ENCODE measurements around the gene TNS3. TPM values are rescaled to one million over a fixed set of nuclear protein-coding genes. Genes with fewer than 3 reads are reported as not detected.
"Not testable (repeated sequence)": the region's sequence is repeated elsewhere in the genome, so short reads cannot be mapped to it uniquely, and the experiment has no call there.

The TNS3 gene
- total RNA-seq, 2 experiments from 2014 or later, result 0.12 to 0.52 TPM

GRCh38 chr7:47549397-47549796, 32.5 kb downstream of the TNS3 start:
- no peaks in the 10 kb centered on the region for H3K9me3 Mint-ChIP-seq
- no peak overlapping the region for H3K4me3 Mint-ChIP-seq
- DNase-seq, result no peak
- no peaks in the 10 kb centered on the region for H3K27me3 Mint-ChIP-seq
- H3K4me1 Mint-ChIP-seq, result no peaks in the 10 kb centered on the region
- H3K36me3 Mint-ChIP-seq, result no peaks in the 10 kb centered on the region
- H3K27ac Mint-ChIP-seq, result no peak overlapping the region

- Mint-ChIP-seq H3K27me3 (no peaks in the 10 kb centered on the region), H3K4me1 (no peaks in the 10 kb centered on the region), H3K36me3 (no peaks in the 10 kb centered on the region), H3K27ac (no peak overlapping the region), H3K4me3 (no peak overlapping the region), H3K9me3 (no peaks in the 10 kb centered on the region)
- DNase-seq, result no peak
Measured at GRCh38 chr7:47548546-47548945, 33.4 kb downstream of the TNS3 start.

- Mint-ChIP-seq H3K9me3 (no peaks in the 10 kb centered on the region), H3K36me3 (no peaks in the 10 kb centered on the region), H3K4me3 (no peak overlapping the region), H3K4me1 (no peaks in the 10 kb centered on the region), H3K27ac (no peak overlapping the region), H3K27me3 (no peaks in the 10 kb centered on the region)
- DNase-seq, result no peak
Measured at GRCh38 chr7:47546733-47547494, 35.0 kb downstream of the TNS3 start.

DNA sequence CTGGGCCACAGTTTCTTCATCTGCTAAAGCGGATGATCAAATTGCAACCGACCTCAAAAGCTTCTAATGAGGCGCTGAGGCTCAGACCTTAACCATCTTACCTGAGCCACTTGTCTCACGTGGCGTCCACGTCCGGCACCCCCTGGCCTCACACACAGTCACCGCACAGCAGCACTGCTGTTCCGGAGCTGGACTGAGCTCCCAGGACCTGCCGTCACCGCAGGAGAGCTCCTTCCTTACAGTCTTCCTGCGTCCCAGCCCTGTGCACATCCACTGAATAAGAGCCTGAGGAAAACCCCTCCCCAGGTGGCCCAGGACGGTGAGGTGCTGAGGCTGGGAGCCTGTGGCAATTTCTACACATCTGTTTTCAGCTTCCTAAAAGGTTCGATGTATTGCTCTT, 35.7 kb downstream of the TNS3 start:
- Mint-ChIP-seq H3K27ac (no peak overlapping the region), H3K36me3 (no peaks in the 10 kb centered on the region), H3K27me3 (no peaks in the 10 kb centered on the region), H3K4me1 (no peaks in the 10 kb centered on the region), H3K4me3 (no peak overlapping the region), H3K9me3 (no peaks in the 10 kb centered on the region)
- DNase-seq, result no peak

GRCh38 chr7:47544416-47544815, 37.5 kb downstream of the TNS3 start:
- Mint-ChIP-seq H3K36me3 (no peaks in the 10 kb centered on the region), H3K4me1 (no peaks in the 10 kb centered on the region), H3K4me3 (no peak overlapping the region), H3K27ac (no peak overlapping the region), H3K9me3 (no peaks in the 10 kb centered on the region), H3K27me3 (peaks cover 4% of the 10 kb centered on the region)
- DNase-seq, result no peak

DNA sequence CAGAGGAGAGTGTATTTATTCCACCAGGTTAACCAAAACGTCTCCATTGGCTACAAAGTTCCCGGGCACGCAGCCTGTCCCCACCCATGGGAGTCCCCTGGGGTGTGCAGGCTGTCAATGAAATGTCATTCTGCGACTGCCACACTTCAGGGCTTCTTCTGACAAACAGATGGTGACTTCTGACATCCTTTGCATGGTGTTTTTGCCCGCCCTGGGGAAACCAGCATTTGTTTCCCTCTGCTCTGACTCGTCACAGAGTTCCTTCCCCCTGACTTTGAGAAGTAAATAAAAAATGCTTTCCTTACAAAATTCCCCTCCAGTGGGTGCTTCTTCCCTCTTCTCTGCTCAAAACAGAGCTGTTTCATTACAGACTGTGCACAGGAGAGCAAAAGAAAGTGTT, 38.2 kb downstream of the TNS3 start:
- DNase-seq, result no peak
- no peak overlapping the region for H3K4me3 Mint-ChIP-seq
- peaks cover 4% of the 10 kb centered on the region for H3K27me3 Mint-ChIP-seq
- no peaks in the 10 kb centered on the region for H3K9me3 Mint-ChIP-seq
- H3K4me1 Mint-ChIP-seq, result no peaks in the 10 kb centered on the region
- no peaks in the 10 kb centered on the region for H3K36me3 Mint-ChIP-seq
- no peak overlapping the region for H3K27ac Mint-ChIP-seq

- Mint-ChIP-seq H3K4me3 (no peak overlapping the region), H3K4me1 (no peaks in the 10 kb centered on the region), H3K27me3 (peaks cover 8% of the 10 kb centered on the region), H3K36me3 (no peaks in the 10 kb centered on the region), H3K9me3 (no peaks in the 10 kb centered on the region), H3K27ac (no peak overlapping the region)
- no peak for DNase-seq
Measured at GRCh38 chr7:47543056-47543455, 38.9 kb downstream of the TNS3 start.

DNA sequence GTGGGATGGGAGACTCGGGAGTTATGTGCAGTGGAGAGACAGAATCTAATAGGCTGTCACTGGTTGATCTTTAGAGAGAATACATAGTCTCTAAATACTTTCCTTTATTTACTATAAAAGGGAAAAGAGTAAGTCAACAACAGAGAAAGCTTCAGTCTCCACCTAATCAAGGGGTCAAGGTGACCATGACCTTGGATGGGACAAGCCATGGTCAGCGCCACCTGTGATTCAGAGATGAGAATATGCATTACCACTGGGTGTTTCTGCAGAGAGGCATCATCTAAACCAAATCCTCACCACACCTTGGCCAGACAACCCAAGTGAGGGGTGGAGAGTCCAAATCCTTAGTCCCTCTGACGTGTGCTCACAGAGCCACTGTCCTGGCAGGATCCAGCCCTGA, 39.9 kb downstream of the TNS3 start:
- Mint-ChIP-seq H3K9me3 (no peaks in the 10 kb centered on the region), H3K27ac (no peak overlapping the region), H3K27me3 (peaks cover 15% of the 10 kb centered on the region), H3K36me3 (no peaks in the 10 kb centered on the region), H3K4me3 (no peak overlapping the region), H3K4me1 (no peaks in the 10 kb centered on the region)
- DNase-seq, result no peak

DNA sequence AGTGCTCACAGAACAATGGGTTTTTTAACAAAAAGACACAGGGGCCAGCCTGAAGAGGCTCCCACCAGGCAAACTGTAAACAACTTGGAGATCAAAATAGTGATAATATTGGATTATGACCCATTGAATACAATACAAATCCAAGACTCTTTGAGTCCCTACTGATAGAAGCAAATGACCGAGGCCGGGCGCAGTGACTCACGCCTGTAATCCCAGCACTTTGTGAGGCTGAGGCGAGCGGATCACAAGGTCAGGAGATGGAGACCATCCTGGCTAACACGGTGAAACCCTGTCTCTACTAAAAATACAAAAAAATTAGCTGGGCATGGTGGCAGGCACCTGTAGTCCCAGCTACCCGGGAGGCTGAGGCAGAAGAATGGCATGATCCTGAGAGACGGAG, 40.4 kb downstream of the TNS3 start:
- not testable (repeated sequence) for H3K4me1 Mint-ChIP-seq, H3K27ac Mint-ChIP-seq, H3K4me3 Mint-ChIP-seq, H3K9me3 Mint-ChIP-seq, DNase-seq, H3K36me3 Mint-ChIP-seq
- peaks cover 17% of the 10 kb centered on the region for H3K27me3 Mint-ChIP-seq

GRCh38 chr7:47540387-47541350, 41.2 kb downstream of the TNS3 start:
- no peaks in the 10 kb centered on the region for H3K4me1 Mint-ChIP-seq
- peaks cover 22% of the 10 kb centered on the region for H3K27me3 Mint-ChIP-seq
- no peak overlapping the region for H3K27ac Mint-ChIP-seq
- no peak for DNase-seq
- H3K36me3 Mint-ChIP-seq, result no peaks in the 10 kb centered on the region
- H3K9me3 Mint-ChIP-seq, result no peaks in the 10 kb centered on the region
- no peak overlapping the region for H3K4me3 Mint-ChIP-seq

- no peak overlapping the region for H3K27ac Mint-ChIP-seq
- no peaks in the 10 kb centered on the region for H3K4me1 Mint-ChIP-seq
- H3K27me3 Mint-ChIP-seq, result peaks cover 23% of the 10 kb centered on the region
- H3K36me3 Mint-ChIP-seq, result no peaks in the 10 kb centered on the region
- no peaks in the 10 kb centered on the region for H3K9me3 Mint-ChIP-seq
- DNase-seq, result no peak
- H3K4me3 Mint-ChIP-seq, result no peak overlapping the region
Measured at GRCh38 chr7:47540053-47540386, 41.9 kb downstream of the TNS3 start.

- H3K9me3 Mint-ChIP-seq, result no peaks in the 10 kb centered on the region
- H3K4me3 Mint-ChIP-seq, result no peak overlapping the region
- DNase-seq, result no peak
- H3K27ac Mint-ChIP-seq, result no peak overlapping the region
- no peaks in the 10 kb centered on the region for H3K4me1 Mint-ChIP-seq
- no peaks in the 10 kb centered on the region for H3K36me3 Mint-ChIP-seq
- H3K27me3 Mint-ChIP-seq, result peaks cover 23% of the 10 kb centered on the region
Measured at GRCh38 chr7:47539398-47540052, 42.4 kb downstream of the TNS3 start.

DNA sequence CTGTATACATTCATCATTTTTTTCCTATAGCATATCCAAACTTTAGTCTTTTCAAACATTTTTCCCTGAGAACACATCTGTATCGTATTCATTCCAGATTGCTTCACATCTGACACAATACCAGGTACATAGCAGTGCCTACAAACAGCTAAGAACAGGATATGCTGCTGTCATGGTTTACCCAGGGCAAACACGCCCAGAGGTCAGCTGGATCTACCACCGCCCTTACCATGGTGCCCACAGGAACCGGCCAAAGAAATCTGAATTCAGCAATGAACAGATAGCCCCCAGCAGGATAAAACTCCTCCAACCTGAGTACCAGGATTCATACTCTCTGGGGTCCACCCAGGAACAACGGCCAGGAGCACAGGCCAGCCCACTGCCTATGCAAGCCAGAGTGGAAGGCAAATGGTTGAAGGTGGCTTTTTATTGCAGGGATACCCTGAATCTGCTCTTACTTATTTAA, 43.0 kb downstream of the TNS3 start:
- no peak for DNase-seq
- Mint-ChIP-seq H3K27ac (no peak overlapping the region), H3K36me3 (no peaks in the 10 kb centered on the region), H3K27me3 (peaks cover 23% of the 10 kb centered on the region), H3K4me3 (no peak overlapping the region), H3K4me1 (no peaks in the 10 kb centered on the region), H3K9me3 (no peaks in the 10 kb centered on the region)

DNA sequence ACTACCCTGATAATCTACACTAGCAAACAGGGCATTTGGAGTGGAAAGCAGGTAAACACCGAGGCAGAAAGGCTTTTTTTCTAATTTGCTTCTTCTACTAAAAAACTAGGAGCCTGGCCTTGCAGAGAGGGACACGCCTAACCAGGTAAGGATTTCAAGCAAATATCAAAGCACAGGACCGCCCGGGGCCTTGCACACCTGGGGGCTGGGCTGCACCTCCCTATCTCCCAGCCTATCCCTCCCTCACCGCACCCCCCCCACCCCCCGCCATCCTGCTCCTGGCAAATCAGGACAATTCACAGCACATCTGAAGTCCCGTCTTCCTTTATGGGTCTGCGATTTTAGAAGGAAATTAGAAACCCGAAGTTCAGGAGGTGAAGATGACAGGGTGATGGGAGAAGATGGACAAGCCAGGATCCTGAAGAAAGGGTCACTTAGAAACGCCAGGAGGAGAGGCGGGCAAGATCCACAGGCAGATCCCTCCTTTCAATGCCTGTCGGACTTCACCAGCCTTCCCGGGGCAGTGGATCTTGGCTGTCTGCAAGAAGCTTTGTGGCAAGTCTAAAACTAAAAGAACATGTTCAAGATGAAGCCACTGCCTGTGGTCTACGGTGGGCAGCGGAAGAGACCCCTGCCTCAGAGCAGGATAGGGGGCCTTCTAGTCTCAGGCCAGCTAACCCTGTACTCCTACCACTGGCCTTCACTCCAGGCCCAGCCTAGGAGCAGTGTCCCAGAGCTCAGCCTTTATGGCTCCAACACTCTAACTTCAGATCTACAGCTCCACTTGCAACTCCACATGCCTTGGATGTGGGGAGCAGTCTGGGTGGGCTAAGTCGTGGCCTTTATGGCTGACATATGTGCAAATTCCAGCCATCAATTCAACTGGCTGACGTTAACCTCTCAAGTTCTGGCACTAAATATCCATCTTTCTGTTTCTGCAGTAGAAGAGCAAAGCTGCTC, 43.9 kb downstream of the TNS3 start:
- no peak for DNase-seq
- no peak overlapping the region for H3K27ac Mint-ChIP-seq
- no peaks in the 10 kb centered on the region for H3K36me3 Mint-ChIP-seq
- no peaks in the 10 kb centered on the region for H3K9me3 Mint-ChIP-seq
- H3K4me1 Mint-ChIP-seq, result no peaks in the 10 kb centered on the region
- no peak overlapping the region for H3K4me3 Mint-ChIP-seq
- H3K27me3 Mint-ChIP-seq, result peaks cover 23% of the 10 kb centered on the region
